Measurements from ENCODE around the gene PRKCE. TPM values are rescaled to one million over a fixed set of nuclear protein-coding genes. Genes with fewer than 3 reads are reported as not detected.
A peak's percentile ranks its signal among the peaks of the same experiment; 100 is the strongest.
"Not testable (repeated sequence)": the region's sequence is repeated elsewhere in the genome, so short reads cannot be mapped to it uniquely, and the experiment has no call there.

The PRKCE gene
- total and polyA plus RNA-seq, 3 experiments from 2014 or later: 3.1 to 9.6 (median 7.9) TPM

DNA sequence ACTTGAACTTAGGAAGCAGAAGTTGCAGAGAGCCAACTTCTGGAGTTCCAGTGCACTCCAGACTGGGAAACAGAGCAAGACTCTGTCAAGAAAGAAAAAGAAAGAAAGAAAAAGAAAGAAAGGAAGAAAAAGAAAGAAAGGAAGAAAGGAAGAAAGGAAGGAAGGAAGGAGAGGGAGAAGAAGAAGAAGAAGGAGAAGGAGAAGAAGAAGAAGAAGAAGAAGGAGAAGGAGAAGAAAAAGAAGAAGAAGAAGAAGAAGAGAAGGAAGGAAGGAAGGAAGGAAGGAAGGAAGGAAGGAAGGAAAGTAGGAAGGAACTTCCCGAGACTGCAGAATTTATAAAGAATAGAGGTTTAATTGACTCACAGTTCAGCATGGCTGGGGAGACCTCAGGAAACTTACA, 65.0 kb downstream of the PRKCE start:
- H3K4me1 Mint-ChIP-seq, CTCF ChIA-PET: not testable (repeated sequence)
- peak overlapping the region in 1 of 8 donors; percentile 1 for H3K27ac Mint-ChIP-seq

GRCh38 chr2:45716915-45717314, 65.4 kb downstream of the PRKCE start:
- Mint-ChIP-seq H3K4me1 (peaks cover 0 to 8% (median 3%) of the 10 kb centered on the region in 3 donors), H3K27ac (no peak overlapping the region), H3K36me3 (peaks cover 0 to 11% (median 0%) of the 10 kb centered on the region in 3 donors), H3K9me3 (no peaks in the 10 kb centered on the region), H3K27me3 (peaks cover 0 to 3% of the 10 kb centered on the region in 2 donors), H3K4me3 (no peak overlapping the region)
- no peaks in the 10 kb centered on the region for H3K9me3 ChIP-seq (ENCODE audit: low read length)
- CTCF ChIA-PET: no interaction called here
- no peak for DNase-seq
- POLR2A ChIA-PET: no interaction called here
- H3K36me3 ChIP-seq (ENCODE audit: insufficient read depth, low read length): no peaks in the 10 kb centered on the region
- no peak overlapping the region for H3K4me3 ChIP-seq (ENCODE audit: low read length)
- H3K27ac ChIP-seq (ENCODE audit: low read depth, low read length): no peak overlapping the region
- no peaks in the 10 kb centered on the region for H3K27me3 ChIP-seq (ENCODE audit: insufficient read depth, low read length, poor library complexity, severe bottlenecking)
- no peaks in the 10 kb centered on the region for H3K4me1 ChIP-seq (ENCODE audit: insufficient read depth, low read length)

More for the DNA sequence above, 65.0 kb downstream of the PRKCE start:
- DNase-seq; H3K27me3 Mint-ChIP-seq; H3K9me3 Mint-ChIP-seq; H3K9me3 ChIP-seq (ENCODE audit: low read length); H3K36me3 ChIP-seq (ENCODE audit: insufficient read depth, low read length); H3K4me1 ChIP-seq (ENCODE audit: insufficient read depth, low read length); POLR2A ChIA-PET; H3K4me3 ChIP-seq (ENCODE audit: low read length); H3K27me3 ChIP-seq (ENCODE audit: insufficient read depth, low read length, poor library complexity, severe bottlenecking); H3K27ac ChIP-seq (ENCODE audit: low read depth, low read length); H3K4me3 Mint-ChIP-seq: not testable (repeated sequence)
- H3K36me3 Mint-ChIP-seq: peaks cover 0 to 11% (median 0%) of the 10 kb centered on the region in 3 donors

GRCh38 chr2:45720210-45720609, 68.7 kb downstream of the PRKCE start:
- POLR2A ChIA-PET: interaction anchor here (0.6 kb wide), 1 partner anchor 1444 kb away, joined by 3 read pairs; no protein-coding TSS in a partner anchor
- no peak for DNase-seq
- CTCF ChIA-PET: no interaction called here
- Histone ChIP-seq H3K9me3 (ENCODE audit: low read length) (no peaks in the 10 kb centered on the region), H3K4me3 (ENCODE audit: low read length) (no peak overlapping the region), H3K36me3 (ENCODE audit: insufficient read depth, low read length) (no peaks in the 10 kb centered on the region), H3K4me1 (ENCODE audit: insufficient read depth, low read length) (no peaks in the 10 kb centered on the region), H3K27ac (ENCODE audit: low read depth, low read length) (no peak overlapping the region), H3K27me3 (ENCODE audit: insufficient read depth, low read length, poor library complexity, severe bottlenecking) (no peaks in the 10 kb centered on the region)
- Mint-ChIP-seq H3K27ac (no peak overlapping the region), H3K27me3 (peaks cover 0 to 2% of the 10 kb centered on the region in 2 donors), H3K4me1 (peaks cover 8 to 22% (median 10%) of the 10 kb centered on the region in 3 donors), H3K36me3 (peaks cover 0 to 7% (median 0%) of the 10 kb centered on the region in 3 donors), H3K9me3 (no peaks in the 10 kb centered on the region), H3K4me3 (no peak overlapping the region)

DNA sequence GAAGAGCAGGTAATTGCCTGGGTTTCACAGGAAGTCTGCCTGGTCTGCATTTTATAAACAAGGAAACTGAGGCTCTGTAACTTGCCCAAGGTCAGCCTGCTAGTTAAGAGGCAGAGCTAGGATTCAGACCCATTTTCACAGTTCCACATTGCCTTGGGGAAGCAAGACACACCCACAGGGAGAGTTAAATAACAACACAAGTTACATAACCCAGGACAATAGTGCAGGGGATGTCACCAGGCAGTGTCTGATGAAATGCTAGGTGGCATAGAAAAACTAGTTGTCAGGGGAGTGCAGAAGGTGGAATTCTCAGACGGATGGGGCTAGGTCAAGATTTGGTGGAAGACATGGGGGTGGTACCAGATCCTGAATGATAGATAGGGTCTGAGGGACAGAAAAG, 69.7 kb downstream of the PRKCE start:
- POLR2A ChIA-PET: no interaction called here
- Mint-ChIP-seq H3K36me3 (no peaks in the 10 kb centered on the region), H3K27ac (no peak overlapping the region)

GRCh38 chr2:45722477-45722876, 71.0 kb downstream of the PRKCE start:
- Histone ChIP-seq H3K27me3 (ENCODE audit: insufficient read depth, low read length, poor library complexity, severe bottlenecking) (no peaks in the 10 kb centered on the region), H3K4me3 (ENCODE audit: low read length) (no peak overlapping the region), H3K27ac (ENCODE audit: low read depth, low read length) (no peak overlapping the region), H3K4me1 (ENCODE audit: insufficient read depth, low read length) (no peaks in the 10 kb centered on the region), H3K9me3 (ENCODE audit: low read length) (no peaks in the 10 kb centered on the region), H3K36me3 (ENCODE audit: insufficient read depth, low read length) (no peaks in the 10 kb centered on the region)
- H3K27me3 Mint-ChIP-seq: no peaks in the 10 kb centered on the region
- ChIA-PET POLR2A (no interaction called here), CTCF (no interaction called here)
- no peak overlapping the region for H3K27ac Mint-ChIP-seq
- peaks cover 8 to 22% (median 10%) of the 10 kb centered on the region in 3 donors for H3K4me1 Mint-ChIP-seq
- H3K4me3 Mint-ChIP-seq: no peak overlapping the region
- no peaks in the 10 kb centered on the region for H3K36me3 Mint-ChIP-seq
- no peaks in the 10 kb centered on the region for H3K9me3 Mint-ChIP-seq
- no peak for DNase-seq

More for the DNA sequence above, 69.7 kb downstream of the PRKCE start:
- Histone ChIP-seq H3K4me1 (ENCODE audit: insufficient read depth, low read length) (no peaks in the 10 kb centered on the region), H3K4me3 (ENCODE audit: low read length) (no peak overlapping the region), H3K27ac (ENCODE audit: low read depth, low read length) (no peak overlapping the region), H3K27me3 (ENCODE audit: insufficient read depth, low read length, poor library complexity, severe bottlenecking) (no peaks in the 10 kb centered on the region), H3K36me3 (ENCODE audit: insufficient read depth, low read length) (no peaks in the 10 kb centered on the region), H3K9me3 (ENCODE audit: low read length) (no peaks in the 10 kb centered on the region)
- Mint-ChIP-seq H3K4me1 (peaks cover 8 to 22% (median 10%) of the 10 kb centered on the region in 3 donors), H3K4me3 (peak overlapping the region in 1 of 7 donors; percentile 23), H3K27me3 (no peaks in the 10 kb centered on the region), H3K9me3 (no peaks in the 10 kb centered on the region)
- CTCF ChIA-PET: no interaction called here
- no peak for DNase-seq

DNA sequence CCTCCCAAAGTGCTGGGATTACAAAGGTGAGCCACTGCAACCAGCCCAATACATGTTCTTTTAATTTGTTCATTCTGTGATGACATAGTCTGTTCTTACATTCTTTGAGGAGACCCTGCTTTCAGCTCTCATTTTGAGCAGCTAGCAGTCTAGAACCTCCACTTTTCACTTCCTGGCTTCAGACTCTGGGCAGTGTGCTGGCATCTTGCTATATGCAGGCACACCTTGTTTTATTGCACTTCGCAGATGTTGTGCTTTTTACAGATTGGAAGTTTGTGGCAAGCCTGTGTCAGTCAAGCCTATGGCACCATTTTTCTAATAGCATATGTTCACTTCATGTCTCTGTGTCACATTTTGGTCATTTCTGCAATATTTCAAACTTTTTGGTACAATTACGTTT, 72.4 kb downstream of the PRKCE start:
- Mint-ChIP-seq H3K27ac (no peak overlapping the region), H3K27me3 (no peaks in the 10 kb centered on the region), H3K9me3 (no peaks in the 10 kb centered on the region), H3K4me1 (peaks cover 8 to 22% (median 10%) of the 10 kb centered on the region in 3 donors), H3K36me3 (no peaks in the 10 kb centered on the region), H3K4me3 (no peak overlapping the region)
- CTCF ChIA-PET: no interaction called here
- Histone ChIP-seq H3K27ac (ENCODE audit: low read depth, low read length) (no peak overlapping the region), H3K4me3 (ENCODE audit: low read length) (no peak overlapping the region), H3K9me3 (ENCODE audit: low read length) (no peaks in the 10 kb centered on the region), H3K36me3 (ENCODE audit: insufficient read depth, low read length) (no peaks in the 10 kb centered on the region), H3K4me1 (ENCODE audit: insufficient read depth, low read length) (no peaks in the 10 kb centered on the region), H3K27me3 (ENCODE audit: insufficient read depth, low read length, poor library complexity, severe bottlenecking) (no peaks in the 10 kb centered on the region)
- no peak for DNase-seq
- POLR2A ChIA-PET: no interaction called here

GRCh38 chr2:45724335-45724734, 72.9 kb downstream of the PRKCE start:
- Histone ChIP-seq H3K4me3 (ENCODE audit: low read length) (no peak overlapping the region), H3K4me1 (ENCODE audit: insufficient read depth, low read length) (no peaks in the 10 kb centered on the region), H3K9me3 (ENCODE audit: low read length) (no peaks in the 10 kb centered on the region), H3K27ac (ENCODE audit: low read depth, low read length) (no peak overlapping the region), H3K36me3 (ENCODE audit: insufficient read depth, low read length) (no peaks in the 10 kb centered on the region), H3K27me3 (ENCODE audit: insufficient read depth, low read length, poor library complexity, severe bottlenecking) (no peaks in the 10 kb centered on the region)
- Mint-ChIP-seq H3K36me3 (no peaks in the 10 kb centered on the region), H3K27me3 (no peaks in the 10 kb centered on the region), H3K27ac (peak overlapping the region in 2 of 8 donors; percentile 4 to 6), H3K4me3 (no peak overlapping the region), H3K4me1 (peaks cover 8 to 22% (median 10%) of the 10 kb centered on the region in 3 donors), H3K9me3 (no peaks in the 10 kb centered on the region)
- POLR2A ChIA-PET: no interaction called here
- CTCF ChIA-PET: no interaction called here
- DNase-seq: no peak

GRCh38 chr2:45725731-45726130, 74.3 kb downstream of the PRKCE start:
- Histone ChIP-seq H3K4me3 (ENCODE audit: low read length) (no peak overlapping the region), H3K4me1 (ENCODE audit: insufficient read depth, low read length) (no peaks in the 10 kb centered on the region), H3K36me3 (ENCODE audit: insufficient read depth, low read length) (no peaks in the 10 kb centered on the region), H3K9me3 (ENCODE audit: low read length) (no peaks in the 10 kb centered on the region), H3K27ac (ENCODE audit: low read depth, low read length) (no peak overlapping the region), H3K27me3 (ENCODE audit: insufficient read depth, low read length, poor library complexity, severe bottlenecking) (no peaks in the 10 kb centered on the region)
- Mint-ChIP-seq H3K36me3 (no peaks in the 10 kb centered on the region), H3K4me1 (peaks cover 8 to 22% (median 13%) of the 10 kb centered on the region in 3 donors), H3K4me3 (peak overlapping the region in 1 of 7 donors; percentile 36), H3K27ac (no peak overlapping the region), H3K9me3 (no peaks in the 10 kb centered on the region), H3K27me3 (no peaks in the 10 kb centered on the region)
- ChIA-PET CTCF (no interaction called here), POLR2A (no interaction called here)
- DNase-seq: no peak

GRCh38 chr2:45726188-45726587, 74.7 kb downstream of the PRKCE start:
- CTCF ChIA-PET: no interaction called here
- no peaks in the 10 kb centered on the region for H3K27me3 Mint-ChIP-seq
- H3K27me3 ChIP-seq (ENCODE audit: insufficient read depth, low read length, poor library complexity, severe bottlenecking): no peaks in the 10 kb centered on the region
- H3K36me3 Mint-ChIP-seq: no peaks in the 10 kb centered on the region
- no peak overlapping the region for H3K27ac ChIP-seq (ENCODE audit: low read depth, low read length)
- H3K27ac Mint-ChIP-seq: no peak overlapping the region
- H3K4me3 Mint-ChIP-seq: no peak overlapping the region
- H3K9me3 ChIP-seq (ENCODE audit: low read length): no peaks in the 10 kb centered on the region
- no peaks in the 10 kb centered on the region for H3K36me3 ChIP-seq (ENCODE audit: insufficient read depth, low read length)
- H3K4me3 ChIP-seq (ENCODE audit: low read length): no peak overlapping the region
- no peaks in the 10 kb centered on the region for H3K9me3 Mint-ChIP-seq
- no peak for DNase-seq
- H3K4me1 ChIP-seq (ENCODE audit: insufficient read depth, low read length): no peaks in the 10 kb centered on the region
- POLR2A ChIA-PET: no interaction called here
- peaks cover 10 to 25% (median 16%) of the 10 kb centered on the region in 3 donors for H3K4me1 Mint-ChIP-seq
